MM.1S (cell line): ENCODE measurements around the gene TSC22D4.

ENCODE experiments used
- DNase-seq: peaks from one replicate; pipeline ENCODE4 v3.0.0-alpha.2; 2015
- H2AFZ ChIP-seq: fragments of 300-600 bp; sonication (generic); 2 replicates; pipeline ENCODE4 v1.6.0; 2016; ENCODE audit warnings: antibody characterized with exemption, low read length
- H3F3A ChIP-seq: fragments of 300-600 bp; sonication (generic); 2 replicates; pipeline ENCODE4 v1.6.1; 2016; ENCODE audit warnings: mild to moderate bottlenecking, antibody characterized with exemption, low read length, moderate library complexity, mixed read lengths; ENCODE audit not compliant: insufficient read depth
- H3K27ac ChIP-seq: fragments of 300-600 bp; sonication (generic); 2 replicates; pipeline ENCODE4 v1.5.1; 2016; ENCODE audit warnings: mild to moderate bottlenecking, low read length
- H3K27me3 ChIP-seq: fragments of 300-600 bp; sonication (generic); replicated peaks from 2 replicates; pipeline ENCODE4 v1.6.0; 2016; ENCODE audit warnings: low read length; ENCODE audit not compliant: insufficient read depth
- H3K36me3 ChIP-seq: fragments of 300-600 bp; sonication (generic); replicated peaks from 2 replicates; pipeline ENCODE4 v1.6.1; 2016; ENCODE audit warnings: mild to moderate bottlenecking, low read length, mixed read lengths; ENCODE audit not compliant: insufficient read depth
- H3K4me1 ChIP-seq: fragments of 300-600 bp; sonication (generic); 2 replicates; pipeline ENCODE4 v1.6.1; 2016; ENCODE audit warnings: low read length, mixed read lengths
- H3K4me2 ChIP-seq: fragments of 300-600 bp; sonication (generic); 2 replicates; pipeline ENCODE4 v1.6.0; 2016; ENCODE audit warnings: low read depth, low read length
- H3K4me3 ChIP-seq: fragments of 300-600 bp; sonication (generic); 2 replicates; pipeline ENCODE4 v1.5.1; 2016; ENCODE audit warnings: low read length, mixed read lengths
- H3K79me2 ChIP-seq: fragments of 300-600 bp; sonication (generic); 2 replicates; pipeline ENCODE4 v1.6.1; 2016; ENCODE audit warnings: mixed run types, low read length, mixed read lengths
- H3K9ac ChIP-seq: fragments of 300-600 bp; sonication (generic); 2 replicates; pipeline ENCODE4 v1.6.1; 2016; ENCODE audit warnings: low read length, mixed read lengths
- H3K9me2 ChIP-seq: fragments of 300-600 bp; sonication (generic); replicated peaks from 2 replicates; pipeline ENCODE4 v1.6.1; 2016; ENCODE audit warnings: mild to moderate bottlenecking, low read length, mixed read lengths; ENCODE audit not compliant: insufficient read depth
- H3K9me3 ChIP-seq: fragments of 300-600 bp; sonication (generic); replicated peaks from 2 replicates; pipeline ENCODE4 v1.6.1; 2016; ENCODE audit warnings: mild to moderate bottlenecking, low read length, mixed read lengths; ENCODE audit not compliant: insufficient read depth
- H4K20me1 ChIP-seq: fragments of 300-600 bp; sonication (generic); 2 replicates; pipeline ENCODE4 v1.6.1; 2016; ENCODE audit warnings: mild to moderate bottlenecking, low read length, moderate library complexity, mixed read lengths; ENCODE audit not compliant: insufficient read depth
- CTCF ChIP-seq: fragments of 300-600 bp; sonication (generic); IDR thresholded peaks from 2 replicates; pipeline ENCODE4 v1.5.1; 2016; ENCODE audit warnings: antibody characterized with exemption, low read length, mixed read lengths
- EZH2 ChIP-seq: fragments of 300-600 bp; sonication (generic); optimal IDR thresholded peaks from 2 replicates; pipeline ENCODE3; 2017; ENCODE audit warnings: low read depth, mild to moderate bottlenecking, antibody characterized with exemption, low read length, mixed read lengths
- EZH2phosphoT487 ChIP-seq: fragments of 300-600 bp; sonication (generic); IDR thresholded peaks from 2 replicates; pipeline ENCODE4 v1.6.1; 2018; ENCODE audit warnings: antibody characterized with exemption, low read length

The TSC22D4 gene

DNA sequence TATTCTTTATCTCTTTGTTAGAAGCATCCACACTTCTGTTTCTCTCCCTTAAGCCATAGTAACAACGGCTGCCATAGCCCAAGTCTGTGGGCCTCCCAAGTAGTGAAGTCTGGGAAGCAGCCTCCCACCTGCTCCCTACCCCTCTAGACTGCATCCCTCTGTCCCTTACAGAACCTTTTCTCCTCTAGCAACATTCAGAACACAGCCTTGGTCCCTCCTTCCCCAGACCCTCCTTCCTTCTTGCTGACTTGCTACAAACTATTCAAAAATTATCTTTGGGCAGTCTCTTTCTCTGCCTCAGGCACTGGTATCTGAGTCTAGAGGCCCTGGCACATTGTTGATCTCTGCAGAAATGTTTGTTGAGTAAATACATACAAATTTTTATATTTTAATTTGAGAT is 2.5 kb upstream of the TSC22D4 start:
- Histone ChIP-seq H2AFZ (no peak overlapping the region), H3K9ac (no peak overlapping the region), H3K9me2 (no peaks in the 10 kb centered on the region), H3K4me1 (peaks cover 11% of the 10 kb centered on the region), H3K4me2 (no peak overlapping the region), H3K27ac (no peak overlapping the region), H3K9me3 (no peaks in the 10 kb centered on the region), H3F3A (peaks cover 3% of the 10 kb centered on the region; the same call in 1 of the 2 replicates), H3K36me3 (no peaks in the 10 kb centered on the region), H3K79me2 (peaks cover 26% of the 10 kb centered on the region), H3K27me3 (peaks cover 27% of the 10 kb centered on the region), H3K4me3 (no peak overlapping the region), H4K20me1 (no peaks in the 10 kb centered on the region)
- TF ChIP-seq EZH2phosphoT487 (no peak), EZH2 (no peak), CTCF (no peak)
- no peak for DNase-seq

GRCh38 chr7:100477871-100478267 is 1.1 kb downstream of the TSC22D4 start:
- H3K9me3 ChIP-seq: no peaks in the 10 kb centered on the region
- H3K9ac ChIP-seq: peak overlapping the region; percentile 78; the same call in 1 of the 2 replicates
- H3K4me2 ChIP-seq: peak overlapping the region; percentile 61
- DNase-seq: no peak
- no peaks in the 10 kb centered on the region for H3K36me3 ChIP-seq
- peaks cover 11% of the 10 kb centered on the region for H3K4me1 ChIP-seq
- no peak for TF ChIP-seq EZH2
- TF ChIP-seq CTCF: no peak
- no peak for TF ChIP-seq EZH2phosphoT487
- peaks cover 40% of the 10 kb centered on the region for H3K79me2 ChIP-seq
- H2AFZ ChIP-seq: no peak overlapping the region
- no peaks in the 10 kb centered on the region for H3K27me3 ChIP-seq
- H3K4me3 ChIP-seq: peak overlapping the region; percentile 92
- no peak overlapping the region for H3K27ac ChIP-seq
- no peaks in the 10 kb centered on the region for H3K9me2 ChIP-seq
- H4K20me1 ChIP-seq: no peaks in the 10 kb centered on the region
- H3F3A ChIP-seq: peaks cover 3% of the 10 kb centered on the region; the same call in 1 of the 2 replicates

DNA sequence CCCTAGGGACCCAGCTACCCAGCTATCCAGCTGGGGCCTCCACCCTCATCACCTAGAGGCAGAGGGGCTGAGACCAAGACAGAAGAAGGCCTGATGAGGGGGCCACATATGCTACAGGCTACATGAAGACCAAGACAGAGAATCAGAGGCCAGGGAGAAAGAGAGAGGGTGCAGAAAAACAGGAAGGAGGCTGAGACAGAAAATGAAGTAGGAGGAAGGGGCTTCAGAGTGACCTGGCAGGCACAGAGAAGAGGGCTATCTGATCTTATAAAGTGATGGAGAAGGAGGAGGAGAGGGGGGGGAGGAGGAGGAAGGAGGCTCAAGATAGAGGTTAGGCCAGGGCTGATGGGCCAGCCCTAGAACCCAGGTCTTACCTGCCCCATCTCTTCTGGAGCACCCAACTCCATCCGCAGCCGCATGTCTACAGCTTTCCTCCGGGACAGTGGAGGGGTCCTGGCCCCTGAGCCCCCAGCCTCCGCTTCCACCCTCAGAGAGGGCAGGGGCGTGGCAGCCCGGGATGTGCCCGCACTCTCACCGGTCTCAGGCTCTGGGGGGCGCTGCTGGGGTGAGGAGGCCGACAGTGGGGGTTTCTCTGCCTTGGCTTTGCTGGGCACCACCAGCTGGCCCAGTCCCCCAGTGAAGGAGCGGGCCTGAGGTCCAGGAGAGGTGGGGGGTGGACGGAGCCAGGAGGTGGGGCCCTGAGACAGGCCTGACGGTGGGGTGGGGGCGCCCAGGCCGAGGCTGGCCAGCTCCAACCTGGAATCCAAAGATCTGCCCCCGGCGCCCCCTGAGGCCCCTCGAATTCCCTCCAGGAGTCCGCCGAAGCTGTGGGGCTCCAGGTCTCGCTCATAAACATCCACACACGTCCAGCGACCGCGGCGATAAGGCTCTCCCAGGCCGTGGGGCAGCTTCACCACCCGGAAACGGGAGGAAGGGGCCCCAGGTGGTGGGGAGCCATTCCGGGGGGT is 1.8 kb downstream of the TSC22D4 start:
- peak overlapping the region; percentile 92 for H3K4me3 ChIP-seq
- no peak for DNase-seq
- H3K27ac ChIP-seq: no peak overlapping the region
- no peaks in the 10 kb centered on the region for H3K36me3 ChIP-seq
- H4K20me1 ChIP-seq: no peaks in the 10 kb centered on the region
- peaks cover 40% of the 10 kb centered on the region for H3K79me2 ChIP-seq
- H3K9me3 ChIP-seq: no peaks in the 10 kb centered on the region
- TF ChIP-seq EZH2 (no peak), CTCF (peak; percentile 17)
- peak overlapping the region; percentile 61 for H3K4me2 ChIP-seq
- H3F3A ChIP-seq: peaks cover 3% of the 10 kb centered on the region; the same call in 1 of the 2 replicates
- peak overlapping the region; percentile 78; the same call in 1 of the 2 replicates for H3K9ac ChIP-seq
- H3K27me3 ChIP-seq: no peaks in the 10 kb centered on the region
- no peak overlapping the region for H2AFZ ChIP-seq
- H3K9me2 ChIP-seq: no peaks in the 10 kb centered on the region
- H3K4me1 ChIP-seq: peaks cover 8% of the 10 kb centered on the region
